NCI-H2227 (cell line): ENCODE data around the gene RP2.

Source experiments
- DNase-seq: peaks from one replicate; lab custom pipeline; 2025; ENCODE audit not compliant: unreplicated experiment; lab: John Stamatoyannopoulos, UW

The RP2 gene

GRCh38 chrX:46841346-46841745 lies 4.5 kb downstream of the RP2 start:
- no peak for DNase-seq

GRCh38 chrX:46844913-46845312 lies 8.1 kb downstream of the RP2 start:
- no peak for DNase-seq

- no peak for DNase-seq
Observed at GRCh38 chrX:46849933-46850332, 13.1 kb downstream of the RP2 start.

GRCh38 chrX:46850771-46851170 lies 13.9 kb downstream of the RP2 start:
- DNase-seq: no peak

GRCh38 chrX:46856483-46856882 lies 19.6 kb downstream of the RP2 start:
- DNase-seq: no peak

DNA sequence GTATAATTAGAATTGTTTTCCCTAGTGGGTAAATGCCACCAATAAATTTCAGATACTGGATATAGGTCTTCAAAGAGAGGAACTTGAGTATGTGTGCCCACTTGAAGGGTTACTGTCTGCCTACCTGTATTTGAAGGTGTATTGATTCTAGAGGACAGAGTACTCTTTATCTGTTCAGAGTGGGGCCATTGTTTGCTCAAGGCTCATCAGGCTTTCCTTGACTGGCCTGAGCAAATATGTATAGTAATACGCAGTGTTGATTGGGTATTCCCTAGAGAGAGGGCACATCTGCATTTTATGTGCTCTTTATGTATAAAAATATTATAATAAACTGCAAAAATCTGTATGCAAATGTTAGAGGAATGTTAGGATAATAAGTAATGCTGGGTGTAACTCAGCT lies 23.7 kb downstream of the RP2 start:
- no peak for DNase-seq

DNA sequence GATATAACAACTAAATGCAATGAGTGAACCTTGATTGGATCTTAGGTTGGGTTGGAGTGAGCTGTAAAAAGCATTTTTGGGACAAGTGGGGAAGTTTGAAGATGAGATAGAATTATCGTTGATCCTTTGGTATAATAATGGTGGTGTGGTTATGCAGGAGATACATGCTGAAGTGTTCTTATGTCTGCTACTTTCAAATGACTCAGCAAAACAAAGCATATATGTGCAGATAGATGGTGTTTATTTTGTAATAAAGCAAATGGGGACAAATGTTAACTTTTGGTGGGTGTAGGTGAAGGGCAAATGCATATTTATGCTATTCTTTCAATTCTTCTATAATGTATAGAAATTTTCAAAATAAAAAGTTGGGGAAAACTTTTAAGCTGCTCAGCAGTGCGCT lies 26.2 kb downstream of the RP2 start:
- no peak for DNase-seq

DNA sequence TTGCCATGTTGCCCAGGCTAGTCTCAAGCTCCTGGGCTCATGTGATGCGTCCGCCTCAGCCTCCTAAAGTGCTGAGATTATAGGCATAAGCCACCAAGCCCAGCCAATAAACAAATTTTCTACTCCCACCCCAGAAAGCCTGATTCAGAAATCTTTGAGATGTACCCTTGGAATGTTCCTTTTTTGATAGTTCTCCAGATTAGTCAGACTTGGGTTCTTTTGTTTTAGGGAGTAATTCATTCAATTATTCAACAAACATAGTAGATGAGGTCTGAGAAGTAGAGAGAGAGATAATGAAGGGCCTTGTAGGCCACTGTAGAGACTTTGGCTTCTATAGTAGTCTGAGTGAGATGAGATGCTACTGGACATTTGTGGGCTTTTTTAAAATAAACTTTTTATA lies 27.8 kb downstream of the RP2 start:
- DNase-seq: no peak

GRCh38 chrX:46865281-46865680 lies 28.4 kb downstream of the RP2 start:
- DNase-seq: no peak

- no peak for DNase-seq
Observed at GRCh38 chrX:46866726-46867125, 29.9 kb downstream of the RP2 start.

GRCh38 chrX:46873746-46874145 lies 36.9 kb downstream of the RP2 start:
- no peak for DNase-seq

- DNase-seq: no peak
Observed at GRCh38 chrX:46876901-46877300, 40.1 kb downstream of the RP2 start.

- DNase-seq: no peak
Observed at GRCh38 chrX:46882266-46882665, 45.4 kb downstream of the RP2 start.

DNA sequence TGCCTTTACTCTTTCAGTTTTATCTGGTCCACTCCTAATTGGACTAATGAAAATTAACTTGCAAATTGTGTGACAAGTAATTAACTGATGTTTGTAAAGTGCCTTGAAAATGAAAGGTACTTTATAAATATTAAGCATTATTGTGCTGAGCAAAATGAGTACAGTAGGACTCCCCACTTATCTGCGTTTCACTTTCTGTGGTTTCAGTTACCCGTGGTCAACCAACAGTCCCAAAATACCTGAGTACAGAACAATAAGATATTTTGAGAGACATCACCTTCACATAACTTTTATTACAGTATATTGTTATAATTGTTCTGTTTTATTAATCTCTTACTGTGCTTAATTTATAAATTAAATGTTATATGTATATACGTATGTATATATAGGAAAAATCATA lies 48.0 kb downstream of the RP2 start:
- no peak for DNase-seq

DNA sequence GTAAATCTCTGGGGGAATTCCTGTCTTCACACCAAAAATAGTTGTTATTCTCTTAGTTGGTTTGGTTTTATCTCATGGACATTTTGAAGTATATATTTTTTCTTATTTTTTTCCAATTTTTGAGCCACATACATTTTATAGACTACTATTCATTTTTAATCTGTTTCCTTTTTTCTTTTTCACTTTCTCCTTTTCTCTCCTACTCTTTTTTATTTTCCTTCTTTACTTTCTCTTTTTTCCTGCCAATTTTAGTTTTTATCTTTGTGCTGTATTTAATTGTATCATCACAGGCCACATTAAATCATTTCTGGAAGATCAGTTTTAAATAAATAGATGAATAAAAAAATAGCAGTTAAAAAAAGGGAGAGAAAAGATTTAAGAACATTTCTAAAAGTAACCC lies 61.4 kb downstream of the RP2 start:
- no peak for DNase-seq

GRCh38 chrX:46903458-46904242 lies 66.8 kb downstream of the RP2 start:
- peak; percentile 85 for DNase-seq

- DNase-seq: no peak
Observed at GRCh38 chrX:46904626-46905025, 67.8 kb downstream of the RP2 start.

DNA sequence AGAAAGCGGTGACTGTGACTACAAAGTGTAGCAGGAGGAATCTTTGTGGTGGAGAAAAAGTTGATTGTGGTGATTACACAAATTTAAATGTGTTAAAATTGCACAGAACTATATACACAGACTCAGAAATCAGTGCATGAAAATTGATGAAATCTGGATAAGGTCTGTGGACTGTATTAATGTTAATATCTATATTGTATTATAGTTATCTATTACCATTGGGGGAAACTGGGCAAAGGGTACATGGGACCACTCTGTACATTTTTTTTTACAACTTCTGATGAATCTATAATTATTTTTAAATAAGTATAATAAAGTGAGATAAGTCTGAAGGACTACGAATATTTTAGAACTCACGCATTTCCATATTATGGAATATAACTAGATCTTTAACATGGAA lies 73.6 kb downstream of the RP2 start:
- DNase-seq: no peak

- DNase-seq: peak; percentile 92
Observed at GRCh38 chrX:46912098-46912602, 75.3 kb downstream of the RP2 start, which contains the start of gene JADE3. JADE3 (plus strand) TSS chrX:46912421; CDS start chrX:46984895, 72,474 bp downstream.

GRCh38 chrX:46912603-46913491 lies 76.0 kb downstream of the RP2 start:
- DNase-seq: peak; percentile 62

GRCh38 chrX:46913667-46914066 lies 76.8 kb downstream of the RP2 start:
- peak; percentile 24 for DNase-seq

DNA sequence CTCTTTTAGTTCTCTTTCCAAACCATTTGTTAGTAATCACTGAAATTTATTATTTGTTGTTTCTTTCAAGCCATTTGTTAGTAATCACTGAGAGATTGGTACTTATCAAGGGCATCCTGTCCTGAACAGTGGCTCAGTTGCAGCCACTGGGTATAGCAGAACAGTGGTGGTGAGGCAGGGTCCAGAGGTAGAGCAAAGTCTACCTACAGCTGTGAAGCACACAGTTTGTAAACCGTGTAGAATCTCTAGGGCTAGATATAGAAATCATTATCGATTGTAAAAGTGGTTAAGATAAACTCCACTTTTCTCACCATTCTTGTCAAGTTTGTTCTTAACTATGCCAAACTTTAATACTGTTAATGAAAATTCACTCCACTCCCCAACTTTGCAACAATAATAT lies 79.4 kb downstream of the RP2 start:
- DNase-seq: no peak
